GM12865 (cell line): ENCODE measurements around the gene ZNF716.

Experiments used
- DNase-seq: peaks from one replicate; pipeline ENCODE4 v3.0.0; 2010; ENCODE audit warnings: low read depth
- H3K4me3 ChIP-seq: 2 replicates; pipeline ENCODE4 v1.5.1; 2011; ENCODE audit warnings: mild to moderate bottlenecking, low read depth, low read length, control low read depth
- CTCF ChIP-seq: IDR thresholded peaks from 2 replicates; pipeline ENCODE4 v1.5.1; 2011; ENCODE audit warnings: low read length, control low read depth, low read depth, inconsistent platforms; ENCODE audit not compliant: insufficient read depth; ENCODE audit errors: missing control alignments

ZNF716 gene

GRCh38 chr7:57412168-57412567 lies 37.8 kb upstream of the ZNF716 start:
- no peak for TF ChIP-seq CTCF
- H3K4me3 ChIP-seq: no peak overlapping the region
- DNase-seq: no peak

- TF ChIP-seq CTCF: no peak
- H3K4me3 ChIP-seq: no peak overlapping the region
- no peak for DNase-seq
Measured at GRCh38 chr7:57412618-57413017, 37.4 kb upstream of the ZNF716 start.

GRCh38 chr7:57413529-57414398 lies 36.2 kb upstream of the ZNF716 start:
- no peak overlapping the region for H3K4me3 ChIP-seq
- TF ChIP-seq CTCF: no peak
- no peak for DNase-seq

GRCh38 chr7:57414415-57414814 lies 35.6 kb upstream of the ZNF716 start:
- TF ChIP-seq CTCF: no peak
- no peak for DNase-seq
- no peak overlapping the region for H3K4me3 ChIP-seq

- no peak for DNase-seq
- no peak for TF ChIP-seq CTCF
- no peak overlapping the region for H3K4me3 ChIP-seq
Measured at GRCh38 chr7:57414852-57415251, 35.1 kb upstream of the ZNF716 start.

- no peak overlapping the region for H3K4me3 ChIP-seq
- no peak for TF ChIP-seq CTCF
- no peak for DNase-seq
Measured at GRCh38 chr7:57415326-57415725, 34.7 kb upstream of the ZNF716 start.

- no peak for DNase-seq
Measured at GRCh38 chr7:57415730-57416129, 34.2 kb upstream of the ZNF716 start.

More at GRCh38 chr7:57415730-57416129, 34.2 kb upstream of the ZNF716 start:
- no peak overlapping the region for H3K4me3 ChIP-seq
- no peak for TF ChIP-seq CTCF
